Ishikawa (cell line): ENCODE results near the gene WDR45.

Experiments
- CEBPB ChIP-seq: IDR thresholded peaks from 2 replicates; pipeline ENCODE4 v1.6.1; 2012
- CREB1 ChIP-seq: IDR thresholded peaks from 2 replicates; pipeline ENCODE4 v1.6.1; 2012; ENCODE audit warnings: low read depth
- EGR1 ChIP-seq: IDR thresholded peaks from 2 replicates; pipeline ENCODE4 v1.6.1; 2012
- EP300 ChIP-seq: IDR thresholded peaks from 2 replicates; pipeline ENCODE4 v1.6.1; 2012; ENCODE audit warnings: borderline replicate concordance
- FOXM1 ChIP-seq: IDR thresholded peaks from 2 replicates; pipeline ENCODE4 v1.6.1; 2012; ENCODE audit warnings: low read depth, borderline replicate concordance
- MAX ChIP-seq: IDR thresholded peaks from 2 replicates; pipeline ENCODE4 v1.6.1; 2012
- NFIC ChIP-seq: IDR thresholded peaks from 2 replicates; pipeline ENCODE4 v1.6.1; 2012
- RAD21 ChIP-seq: IDR thresholded peaks from 2 replicates; pipeline ENCODE4 v1.6.1; 2012; ENCODE audit warnings: low read depth
- REST ChIP-seq: IDR thresholded peaks from 2 replicates; pipeline ENCODE4 v1.6.1; 2012; ENCODE audit warnings: low read depth, mild to moderate bottlenecking
- TAF1 ChIP-seq: IDR thresholded peaks from 2 replicates; pipeline ENCODE4 v1.6.1; 2012; ENCODE audit warnings: low read depth, mild to moderate bottlenecking
- TCF12 ChIP-seq: IDR thresholded peaks from 2 replicates; pipeline ENCODE4 v1.6.1; 2012; ENCODE audit warnings: low read depth
- TEAD4 ChIP-seq: IDR thresholded peaks from 2 replicates; pipeline ENCODE4 v1.6.1; 2012
- USF1 ChIP-seq: IDR thresholded peaks from 2 replicates; pipeline ENCODE4 v1.6.1; 2012
- YY1 ChIP-seq: IDR thresholded peaks from 2 replicates; pipeline ENCODE4 v1.6.1; 2012; ENCODE audit warnings: low read depth
- ZBTB7A ChIP-seq: IDR thresholded peaks from 2 replicates; pipeline ENCODE4 v1.6.1; 2012; ENCODE audit warnings: low read depth

Gene WDR45

GRCh38 chrX:49066278-49066677 is 13.4 kb downstream of the WDR45 start:
- no peak for TF ChIP-seq CEBPB
- no peak for TF ChIP-seq CREB1
- no peak for TF ChIP-seq NFIC
- TF ChIP-seq REST: no peak
- TF ChIP-seq USF1: no peak
- no peak for TF ChIP-seq EP300
- no peak for TF ChIP-seq RAD21
- TF ChIP-seq FOXM1: no peak
- TF ChIP-seq TEAD4: no peak
- TF ChIP-seq YY1: no peak
- no peak for TF ChIP-seq MAX
- no peak for TF ChIP-seq TAF1

GRCh38 chrX:49064735-49065134 is 15.0 kb downstream of the WDR45 start:
- no peak for TF ChIP-seq FOXM1
- no peak for TF ChIP-seq CREB1
- no peak for TF ChIP-seq ZBTB7A
- no peak for TF ChIP-seq USF1
- no peak for TF ChIP-seq MAX
- TF ChIP-seq TEAD4: no peak
- no peak for TF ChIP-seq EP300
- TF ChIP-seq REST: no peak

- no peak for TF ChIP-seq TCF12
- TF ChIP-seq REST: no peak
- TF ChIP-seq YY1: no peak
Observed at GRCh38 chrX:49064303-49064702, 15.4 kb downstream of the WDR45 start.

GRCh38 chrX:49063715-49064114 is 16.0 kb downstream of the WDR45 start:
- TF ChIP-seq FOXM1: no peak
- TF ChIP-seq CEBPB: no peak
- no peak for TF ChIP-seq MAX
- no peak for TF ChIP-seq EGR1
- TF ChIP-seq TAF1: no peak
- TF ChIP-seq NFIC: no peak
- TF ChIP-seq CREB1: no peak
- TF ChIP-seq ZBTB7A: no peak
- no peak for TF ChIP-seq TEAD4
- no peak for TF ChIP-seq REST
- no peak for TF ChIP-seq USF1
- TF ChIP-seq RAD21: no peak
- TF ChIP-seq EP300: no peak
- TF ChIP-seq TCF12: no peak
- TF ChIP-seq YY1: no peak
